SK-N-MC (cell line): ENCODE measurements around the gene H6PD.

ENCODE experiments used
- DNase-seq: peaks from one replicate; pipeline ENCODE4 v3.0.0-alpha.2; 2011; ENCODE audit warnings: low read depth, low spot score
- H3K27ac ChIP-seq: fragments of 200-600 bp; sonication (generic); 2 replicates; pipeline ENCODE4 v1.5.1; 2016; ENCODE audit warnings: mixed run types
- H3K36me3 ChIP-seq: fragments of 200-600 bp; sonication (generic); 2 replicates; pipeline ENCODE4 v1.6.1; 2017; ENCODE audit warnings: antibody characterized with exemption, low read length, mixed read lengths; ENCODE audit not compliant: insufficient read depth
- H3K4me3 ChIP-seq: fragments of 200-600 bp; sonication (generic); 2 replicates; pipeline ENCODE4 v1.5.1; 2016
- H3K9ac ChIP-seq: fragments of 200-600 bp; sonication (generic); 2 replicates; pipeline ENCODE4 v1.8.0; 2017; ENCODE audit warnings: mixed run types, mixed read lengths; ENCODE audit not compliant: insufficient read length
- H3K9me3 ChIP-seq: fragments of 200-600 bp; sonication (generic); 2 replicates; pipeline ENCODE4 v1.6.1; 2017; ENCODE audit warnings: low read depth, mild to moderate bottlenecking, antibody characterized with exemption, low read length, moderate library complexity, mixed read lengths
- EZH2 ChIP-seq: fragments of 200-600 bp; sonication (generic); IDR thresholded peaks from one replicate; pipeline ENCODE4 v1.6.1; 2017; ENCODE audit warnings: antibody characterized with exemption
- FOXP2 ChIP-seq: optimal IDR thresholded peaks from 2 replicates; pipeline ENCODE3; 2011; ENCODE audit warnings: mild to moderate bottlenecking, moderate library complexity; ENCODE audit not compliant: insufficient read depth; ENCODE audit errors: extremely low read length, control extremely low read depth
- POLR2AphosphoS5 ChIP-seq: IDR thresholded peaks from 2 replicates; pipeline ENCODE4 v1.6.1; 2012; ENCODE audit warnings: mild to moderate bottlenecking, low read depth, low read length, borderline replicate concordance

Gene H6PD

GRCh38 chr1:9292361-9293240, 58.0 kb downstream of the H6PD start, which contains the start of gene SPSB1:
TSS of gene SPSB1 (plus strand) at chr1:9292894. CDS start at chr1:9355892, 62,998 bp downstream.
- DNase-seq: no peak
- Histone ChIP-seq H3K4me3 (peak within 1 kb of the TSS; percentile 80), H3K9ac (peak within 1 kb of the TSS; percentile 69), H3K36me3 (no peaks in the 10 kb centered on the region), H3K9me3 (0 out of 2 replicates have a peak, but pooled peaks cover 5% of the 10 kb centered on the region), H3K27ac (no peak within 1 kb of the TSS)
- TF ChIP-seq EZH2 (no peak), FOXP2 (no peak), POLR2AphosphoS5 (peak; percentile 73)

GRCh38 chr1:9293241-9293532, 58.6 kb downstream of the H6PD start:
- TF ChIP-seq EZH2 (no peak), POLR2AphosphoS5 (no peak), FOXP2 (no peak)
- Histone ChIP-seq H3K27ac (no peak overlapping the region), H3K9ac (peak overlapping the region; percentile 69)

GRCh38 chr1:9293533-9294404, 59.2 kb downstream of the H6PD start:
- H3K9ac ChIP-seq: peak overlapping the region; percentile 69
- TF ChIP-seq POLR2AphosphoS5: no peak
- no peak for TF ChIP-seq EZH2
- TF ChIP-seq FOXP2: no peak
- no peaks in the 10 kb centered on the region for H3K9me3 ChIP-seq
- peak overlapping the region; percentile 80 for H3K4me3 ChIP-seq
- no peaks in the 10 kb centered on the region for H3K36me3 ChIP-seq
- no peak for DNase-seq
- no peak overlapping the region for H3K27ac ChIP-seq

More at GRCh38 chr1:9293241-9293532, 58.6 kb downstream of the H6PD start:
- no peak for DNase-seq
- peak overlapping the region; percentile 80 for H3K4me3 ChIP-seq
- H3K9me3 ChIP-seq: 0 out of 2 replicates have a peak, but pooled peaks cover 4% of the 10 kb centered on the region
- H3K36me3 ChIP-seq: no peaks in the 10 kb centered on the region

GRCh38 chr1:9294405-9294773, 59.8 kb downstream of the H6PD start:
- Histone ChIP-seq H3K9ac (peak overlapping the region; percentile 69), H3K4me3 (peak overlapping the region; percentile 80), H3K27ac (no peak overlapping the region), H3K36me3 (no peaks in the 10 kb centered on the region), H3K9me3 (no peaks in the 10 kb centered on the region)
- TF ChIP-seq POLR2AphosphoS5: no peak
- no peak for TF ChIP-seq FOXP2
- no peak for TF ChIP-seq EZH2
- DNase-seq: no peak

GRCh38 chr1:9294910-9295636, 60.5 kb downstream of the H6PD start:
- Histone ChIP-seq H3K27ac (no peak overlapping the region), H3K36me3 (no peaks in the 10 kb centered on the region), H3K4me3 (peak overlapping the region; percentile 80), H3K9ac (no peak overlapping the region), H3K9me3 (no peaks in the 10 kb centered on the region)
- no peak for DNase-seq
- TF ChIP-seq FOXP2 (no peak), POLR2AphosphoS5 (no peak), EZH2 (no peak)

- H3K9ac ChIP-seq: no peak overlapping the region
- no peak for TF ChIP-seq POLR2AphosphoS5
- TF ChIP-seq FOXP2: no peak
- TF ChIP-seq EZH2: no peak
- no peaks in the 10 kb centered on the region for H3K36me3 ChIP-seq
These were observed 61.3 kb downstream of the H6PD start for GRCh38 chr1:9295884-9296283.

GRCh38 chr1:9296850-9297249, 62.3 kb downstream of the H6PD start:
- no peak for TF ChIP-seq EZH2
- TF ChIP-seq FOXP2: no peak
- TF ChIP-seq POLR2AphosphoS5: no peak
- H3K27ac ChIP-seq: no peak overlapping the region
- H3K4me3 ChIP-seq: no peak overlapping the region
- no peaks in the 10 kb centered on the region for H3K36me3 ChIP-seq
- no peaks in the 10 kb centered on the region for H3K9me3 ChIP-seq
- H3K9ac ChIP-seq: no peak overlapping the region
- DNase-seq: no peak

More at GRCh38 chr1:9295884-9296283, 61.3 kb downstream of the H6PD start:
- no peak for DNase-seq
- no peak overlapping the region for H3K27ac ChIP-seq
- H3K9me3 ChIP-seq: no peaks in the 10 kb centered on the region
- H3K4me3 ChIP-seq: no peak overlapping the region

- TF ChIP-seq EZH2 (no peak), FOXP2 (no peak), POLR2AphosphoS5 (no peak)
- no peak overlapping the region for H3K27ac ChIP-seq
- no peak overlapping the region for H3K9ac ChIP-seq
- DNase-seq: no peak
- no peaks in the 10 kb centered on the region for H3K9me3 ChIP-seq
- no peaks in the 10 kb centered on the region for H3K36me3 ChIP-seq
- no peak overlapping the region for H3K4me3 ChIP-seq
These were observed 63.3 kb downstream of the H6PD start for GRCh38 chr1:9297831-9298230.
